ENCODE results near the gene PLA2G1B. TPM values are rescaled to one million over a fixed set of nuclear protein-coding genes. Genes with fewer than 3 reads are reported as not detected.

Gene PLA2G1B
- total and polyA plus RNA-seq, 7 donors = 7.8 TPM; not detected in 6

GRCh38 chr12:120365675-120366340, 38.2 kb upstream of the PLA2G1B start:
- Histone ChIP-seq H3K27me3 (peaks cover 27 to 48% (median 30%) of the 10 kb centered on the region in 3 donors), H3K4me3 (no peak overlapping the region), H3K9me3 (no peaks in the 10 kb centered on the region), H3K4me1 (peaks cover 0 to 32% (median 28%) of the 10 kb centered on the region in 4 donors), H3K36me3 (no peaks in the 10 kb centered on the region), H3K27ac (peak overlapping the region in 1 of 4 donors; percentile 43)
- intact Hi-C loops (cut with DNase I) = no loop called here
- no peak for TF ChIP-seq POLR2AphosphoS5 (IDR thresholded peaks at IDR 0.05)
- 17 to 62% methylated on average over 13 of the region's 13 CpGs for WGBS, 2 donors
- DNase-seq = no peak

GRCh38 chr12:120364487-120364886, 36.9 kb upstream of the PLA2G1B start:
- H3K4me1 ChIP-seq = peaks cover 0 to 27% (median 23%) of the 10 kb centered on the region in 4 donors

DNA sequence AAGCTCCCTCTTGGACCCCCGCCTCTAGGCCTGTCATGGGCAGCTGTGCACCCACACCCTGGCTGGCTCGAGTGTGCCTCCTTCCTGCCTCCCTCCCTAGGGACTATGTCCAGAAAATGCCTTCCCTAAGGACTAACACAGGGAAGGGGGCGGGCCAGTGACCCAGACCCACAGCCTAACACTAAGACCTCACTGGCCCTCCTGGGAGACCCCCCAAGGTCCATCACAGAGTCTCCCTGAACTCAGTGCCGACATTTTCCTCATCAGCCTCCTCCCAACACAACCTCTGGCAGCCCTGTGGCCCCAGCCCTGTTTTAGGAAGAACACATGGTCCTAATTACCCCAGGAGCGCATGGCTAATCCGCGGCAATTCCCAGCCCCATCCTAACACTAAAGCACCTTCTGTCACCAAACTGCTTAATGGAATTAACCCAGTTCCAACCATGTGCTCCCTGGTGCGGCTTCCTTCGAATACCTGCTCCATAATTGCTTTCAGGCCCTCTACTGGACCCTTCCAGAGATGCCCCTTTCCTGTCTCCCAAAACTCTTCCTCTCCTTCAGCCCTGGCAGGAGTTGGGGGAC, 35.8 kb upstream of the PLA2G1B start:
- no peak overlapping the region for H3K27ac ChIP-seq
- no peak overlapping the region for H3K4me3 ChIP-seq
- DNase-seq = no peak
- 69 to 81% methylated on average over 9 of the region's 9 CpGs for WGBS, 2 donors
- H3K36me3 ChIP-seq = no peaks in the 10 kb centered on the region
- H3K27me3 ChIP-seq = peaks cover 8 to 27% (median 10%) of the 10 kb centered on the region in 3 donors
- H3K4me1 ChIP-seq = peaks cover 0 to 21% (median 16%) of the 10 kb centered on the region in 4 donors
- intact Hi-C loops (cut with DNase I) = no loop called here
- no peak for TF ChIP-seq POLR2AphosphoS5 (IDR thresholded peaks at IDR 0.05)
- no peak for TF ChIP-seq EP300 (IDR thresholded peaks at IDR 0.05)
- no peak for TF ChIP-seq CTCF (IDR thresholded peaks at IDR 0.05)
- no peak for TF ChIP-seq POLR2A (IDR thresholded peaks at IDR 0.05)
- no peaks in the 10 kb centered on the region for H3K9me3 ChIP-seq

More at GRCh38 chr12:120364487-120364886, 36.9 kb upstream of the PLA2G1B start:
- Histone ChIP-seq H3K9me3 (no peaks in the 10 kb centered on the region), H3K4me3 (no peak overlapping the region), H3K36me3 (no peaks in the 10 kb centered on the region), H3K27me3 (peaks cover 16 to 35% (median 16%) of the 10 kb centered on the region in 3 donors), H3K27ac (no peak overlapping the region)
- DNase-seq = no peak
- TF ChIP-seq EP300 (IDR thresholded peaks at IDR 0.05) = no peak
- TF ChIP-seq POLR2A (IDR thresholded peaks at IDR 0.05) = no peak
- TF ChIP-seq CTCF (IDR thresholded peaks at IDR 0.05) = no peak
- no peak for TF ChIP-seq POLR2AphosphoS5 (IDR thresholded peaks at IDR 0.05)
- 39 to 76% methylated on average over 6 of the region's 6 CpGs for WGBS, 2 donors
- intact Hi-C loops (cut with DNase I) = no loop called here

- DNase-seq = no peak
- no peaks in the 10 kb centered on the region for H3K36me3 ChIP-seq
- 62 to 85% methylated on average over 14 of the region's 14 CpGs for WGBS, 2 donors
- no peak for TF ChIP-seq POLR2AphosphoS5 (IDR thresholded peaks at IDR 0.05)
- no peak for TF ChIP-seq EP300 (IDR thresholded peaks at IDR 0.05)
- no peak for TF ChIP-seq POLR2A (IDR thresholded peaks at IDR 0.05)
- TF ChIP-seq CTCF (IDR thresholded peaks at IDR 0.05) = no peak
- H3K9me3 ChIP-seq = no peaks in the 10 kb centered on the region
- no peak overlapping the region for H3K27ac ChIP-seq
- H3K27me3 ChIP-seq = peaks cover 3 to 21% (median 3%) of the 10 kb centered on the region in 3 donors
- peaks cover 0 to 15% (median 9%) of the 10 kb centered on the region in 4 donors for H3K4me1 ChIP-seq
- intact Hi-C loops (cut with DNase I) = no loop called here
- no peak overlapping the region for H3K4me3 ChIP-seq
These were observed 35.1 kb upstream of the PLA2G1B start for GRCh38 chr12:120362516-120363273.

Measured in sigmoid colon (tissue), 7 donors.